ENCODE measurements around the gene GPR137C.
"Not testable (repeated sequence)": the region's sequence is repeated elsewhere in the genome, so short reads cannot be mapped to it uniquely, and the experiment has no call there.

The GPR137C gene

GRCh38 chr14:52552063-52552988 is at the start of gene GPR137C, which contains the start of gene TXNDC16:
Gene GPR137C, plus strand, starts transcription at chr14:52552836. Its CDS starts 312 bp downstream, at chr14:52553148.
Gene TXNDC16, minus strand, starts transcription at chr14:52552505. Its CDS starts 8,948 bp downstream, at chr14:52543557.
- DNase-seq = peak; percentile 99

DNA sequence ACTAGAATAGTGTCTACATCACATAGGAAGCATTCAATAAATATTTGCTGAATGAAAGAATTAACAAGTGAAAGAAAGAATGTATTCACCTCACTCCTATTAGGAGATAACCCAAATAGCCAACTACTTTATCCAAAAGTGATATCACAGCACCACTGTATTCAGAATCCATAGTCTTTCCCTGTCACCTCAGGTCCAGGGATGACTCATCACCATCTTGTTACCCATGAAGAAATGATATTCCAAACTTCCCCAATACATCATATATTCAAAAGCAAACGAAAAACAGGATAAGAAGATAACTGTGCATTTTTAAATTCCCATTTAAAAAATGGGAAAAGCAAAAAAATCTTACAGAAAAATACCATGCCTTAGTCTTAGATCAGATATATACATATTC is 39.4 kb upstream of the GPR137C start:
- no peak for DNase-seq

DNA sequence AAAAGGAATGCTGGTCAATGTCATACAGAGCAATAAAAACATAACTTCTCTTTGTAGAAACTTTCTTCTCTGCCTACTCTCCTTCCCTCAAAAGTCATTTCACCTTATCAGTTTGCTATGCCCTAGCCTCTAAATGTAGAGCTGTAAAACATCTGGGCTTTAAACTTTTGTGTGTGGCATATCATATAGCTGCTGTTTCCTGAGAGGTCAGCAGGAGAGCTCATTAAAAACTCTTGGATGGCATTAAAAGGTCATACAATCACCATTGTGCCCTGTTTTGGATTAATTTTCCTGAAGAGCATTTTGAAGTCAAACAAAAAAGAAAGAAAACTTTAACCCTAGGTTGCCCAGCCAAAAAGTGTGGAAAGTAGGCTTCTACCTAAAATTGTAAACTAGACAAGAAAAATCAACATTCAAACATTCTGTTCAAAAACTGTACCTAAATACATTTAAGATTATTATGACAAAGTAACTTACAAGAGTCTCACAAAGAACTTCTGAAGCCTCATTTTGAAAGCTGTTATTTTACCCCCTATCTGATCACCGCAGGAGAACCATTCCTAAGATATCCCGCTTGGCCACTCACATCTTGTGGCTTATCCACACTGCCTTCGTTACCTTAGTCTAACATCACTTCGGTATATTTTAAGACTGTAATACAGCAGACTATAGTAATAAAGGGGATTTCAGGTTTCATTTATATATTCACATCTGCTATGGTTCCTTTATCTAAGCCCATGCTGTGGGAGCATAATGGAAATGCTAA is 38.4 kb upstream of the GPR137C start:
- no peak for DNase-seq

- no peak for DNase-seq
These were observed 30.6 kb upstream of the GPR137C start for GRCh38 chr14:52522033-52522432.

DNA sequence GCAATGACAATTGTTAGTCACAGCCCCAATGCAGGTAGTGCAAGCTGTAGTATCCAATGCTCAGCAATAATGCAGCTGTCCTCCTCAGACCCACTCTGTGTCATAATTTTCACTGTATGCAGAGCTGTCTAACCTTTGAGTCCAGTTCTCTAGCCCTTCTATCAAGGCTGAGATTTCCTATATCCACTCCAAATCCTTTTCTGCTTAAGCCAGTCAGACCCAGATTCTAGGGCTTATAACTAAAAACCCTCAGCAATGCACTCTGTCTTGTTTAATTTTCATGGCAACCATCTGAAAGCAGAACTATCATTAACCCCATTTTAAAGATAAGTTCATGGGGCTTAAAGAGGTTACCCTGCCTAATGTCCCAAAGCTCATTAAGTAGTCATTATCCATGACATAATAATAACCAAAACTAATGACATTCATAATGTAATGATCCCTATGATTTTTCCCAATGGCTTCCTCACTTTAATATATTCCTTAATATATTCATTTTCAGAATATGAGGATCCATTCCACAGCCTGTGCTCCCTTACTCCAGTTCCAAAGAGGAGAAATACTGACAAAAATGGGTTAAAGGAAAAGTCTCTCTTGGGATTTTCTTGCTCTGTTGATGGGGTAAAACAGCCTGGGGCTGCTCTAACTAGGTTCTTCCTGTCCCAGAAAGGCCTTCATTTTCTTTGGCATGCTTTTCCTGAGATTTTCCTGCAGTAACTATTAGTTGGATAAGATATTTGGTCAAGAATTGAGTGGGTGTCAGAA is 29.9 kb upstream of the GPR137C start:
- no peak for DNase-seq

DNA sequence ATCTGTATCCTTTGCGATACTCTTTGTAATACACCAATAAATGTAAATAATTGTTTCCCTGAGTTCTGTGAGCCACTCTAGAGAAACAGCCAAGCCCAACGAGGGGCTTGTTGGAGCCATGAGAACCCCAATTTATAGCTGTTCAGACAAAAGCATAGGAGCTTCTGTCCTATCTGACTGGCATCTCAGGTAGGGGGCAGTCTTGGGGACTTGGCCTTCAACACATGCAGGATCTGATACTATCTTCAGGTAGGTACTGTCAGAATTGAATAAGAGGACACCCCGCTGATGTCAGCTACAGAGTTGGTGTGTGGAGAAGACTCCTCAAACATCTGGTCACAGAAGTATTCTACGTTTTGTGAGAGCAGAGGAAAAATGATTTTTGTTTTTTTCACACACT is 25.6 kb upstream of the GPR137C start:
- DNase-seq = no peak

DNA sequence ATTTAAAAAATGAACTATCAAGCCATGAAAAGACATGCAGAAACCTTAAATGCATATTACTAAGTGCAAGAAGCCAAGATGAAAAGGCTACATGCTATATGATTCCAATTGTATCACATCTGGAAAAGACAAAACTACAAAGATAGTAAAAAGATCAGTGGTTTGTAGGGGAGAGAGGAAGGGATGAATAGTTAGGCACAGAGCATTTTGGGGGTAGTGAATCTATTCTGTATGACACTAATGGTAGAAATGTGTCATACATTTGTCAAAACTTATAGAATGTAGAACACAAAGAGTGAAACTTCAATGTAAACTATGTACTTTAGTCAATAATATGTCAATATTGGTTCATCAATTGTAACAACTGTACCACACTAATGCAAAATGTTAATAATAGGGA is 21.2 kb upstream of the GPR137C start:
- DNase-seq = no peak

GRCh38 chr14:52536269-52536668 is 16.4 kb upstream of the GPR137C start:
- no peak for DNase-seq

DNA sequence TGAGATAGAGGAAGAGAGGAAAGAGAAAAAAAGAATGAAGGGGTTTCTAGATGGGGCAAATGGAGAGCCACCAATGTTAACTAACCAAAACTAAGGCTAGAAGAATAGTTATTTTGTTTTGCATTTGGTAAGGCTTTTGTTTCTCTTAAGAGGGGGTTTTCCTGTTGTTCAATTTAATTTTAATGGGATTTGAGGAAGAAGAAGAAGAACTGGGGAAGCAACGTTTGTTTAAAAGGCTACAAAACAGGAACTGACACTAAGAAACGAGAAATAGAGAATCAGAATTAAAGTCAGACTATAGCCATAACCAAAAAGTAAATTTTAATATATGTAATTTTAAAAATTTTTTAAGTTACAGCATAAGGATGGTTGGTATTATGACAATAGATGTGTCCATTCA is 14.0 kb upstream of the GPR137C start:
- DNase-seq = no peak

GRCh38 chr14:52545584-52546317 is 6.9 kb upstream of the GPR137C start:
- no peak for DNase-seq

DNA sequence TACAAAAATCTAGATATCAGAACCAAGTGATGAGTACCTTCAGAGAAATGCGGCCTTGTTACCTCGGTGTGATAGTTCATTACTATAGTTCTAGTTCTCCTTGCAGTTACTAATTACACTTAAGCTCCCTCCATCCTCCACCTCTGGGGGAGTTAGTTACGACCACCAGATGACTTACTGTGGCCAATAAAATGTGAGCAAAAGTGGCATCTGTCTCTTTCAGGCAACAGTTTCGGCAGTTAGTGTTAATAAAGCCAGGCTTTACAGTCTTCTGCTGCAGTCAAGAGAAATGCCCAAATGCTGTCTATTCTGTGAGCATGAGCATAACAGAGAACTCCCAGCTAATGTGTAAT is 6.3 kb upstream of the GPR137C start:
- no peak for DNase-seq

- no peak for DNase-seq
These were observed 5.6 kb upstream of the GPR137C start for GRCh38 chr14:52547027-52547426.

DNA sequence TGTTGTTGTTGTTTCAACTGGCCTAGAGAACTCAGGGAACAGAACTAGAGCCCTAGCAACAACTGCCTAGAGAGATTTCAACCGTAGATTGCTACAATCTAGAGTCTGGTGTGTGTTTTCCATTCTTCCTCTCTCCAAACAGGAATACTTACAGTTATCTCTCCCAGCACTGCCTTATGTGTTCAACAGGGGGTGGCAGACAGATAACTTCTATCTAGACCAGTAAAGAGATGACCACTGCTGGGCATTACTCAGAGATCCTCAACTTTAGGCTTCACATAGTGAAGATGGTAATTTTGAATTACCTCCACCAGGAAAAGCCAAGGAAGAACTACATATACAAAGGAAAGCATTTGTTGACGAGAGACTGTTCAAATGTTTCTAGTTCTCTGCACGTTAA is 5.1 kb upstream of the GPR137C start:
- DNase-seq = no peak

- no peak for DNase-seq
These were observed 2.0 kb upstream of the GPR137C start for GRCh38 chr14:52550661-52551060.

DNA sequence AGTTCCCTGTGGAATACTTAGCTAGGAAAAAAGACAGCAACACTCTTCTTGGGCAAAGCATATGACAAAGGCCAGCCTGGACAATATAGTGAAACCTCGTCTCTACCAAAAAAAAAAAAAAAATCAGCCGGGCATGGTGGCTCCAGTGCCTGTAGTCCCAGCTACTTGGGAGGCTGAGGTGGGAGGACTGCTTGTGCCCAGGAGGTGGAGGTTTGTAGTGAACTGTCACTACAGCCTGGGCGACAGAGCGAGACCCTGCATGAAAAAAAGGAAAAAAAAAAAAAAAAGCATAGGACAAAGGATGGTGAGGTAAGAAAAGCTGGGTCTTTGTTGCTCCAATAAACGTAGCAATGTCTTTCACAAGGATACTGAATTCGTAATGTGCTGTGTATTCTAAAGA is 1.4 kb upstream of the GPR137C start:
- no peak for DNase-seq

DNA sequence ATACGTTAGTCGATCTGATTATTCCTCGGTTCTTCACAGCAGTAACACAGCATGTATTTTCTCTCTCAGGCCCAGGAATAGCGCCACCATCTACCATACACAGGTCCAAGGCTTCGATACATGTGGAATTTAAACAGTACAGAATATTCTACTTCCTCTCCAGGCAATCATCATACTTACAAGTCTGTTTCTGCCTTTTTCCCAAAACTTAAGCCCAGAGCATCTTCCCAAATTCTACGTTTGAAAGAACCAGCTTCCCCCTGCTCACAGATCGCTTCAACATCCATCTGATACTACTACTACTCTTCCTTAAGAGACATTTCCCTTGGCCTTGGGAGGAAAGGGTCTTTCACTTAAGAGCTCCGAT is 957 bp upstream of the GPR137C start:
- peak in 1 of 2 donors; percentile 22 for DNase-seq

DNA sequence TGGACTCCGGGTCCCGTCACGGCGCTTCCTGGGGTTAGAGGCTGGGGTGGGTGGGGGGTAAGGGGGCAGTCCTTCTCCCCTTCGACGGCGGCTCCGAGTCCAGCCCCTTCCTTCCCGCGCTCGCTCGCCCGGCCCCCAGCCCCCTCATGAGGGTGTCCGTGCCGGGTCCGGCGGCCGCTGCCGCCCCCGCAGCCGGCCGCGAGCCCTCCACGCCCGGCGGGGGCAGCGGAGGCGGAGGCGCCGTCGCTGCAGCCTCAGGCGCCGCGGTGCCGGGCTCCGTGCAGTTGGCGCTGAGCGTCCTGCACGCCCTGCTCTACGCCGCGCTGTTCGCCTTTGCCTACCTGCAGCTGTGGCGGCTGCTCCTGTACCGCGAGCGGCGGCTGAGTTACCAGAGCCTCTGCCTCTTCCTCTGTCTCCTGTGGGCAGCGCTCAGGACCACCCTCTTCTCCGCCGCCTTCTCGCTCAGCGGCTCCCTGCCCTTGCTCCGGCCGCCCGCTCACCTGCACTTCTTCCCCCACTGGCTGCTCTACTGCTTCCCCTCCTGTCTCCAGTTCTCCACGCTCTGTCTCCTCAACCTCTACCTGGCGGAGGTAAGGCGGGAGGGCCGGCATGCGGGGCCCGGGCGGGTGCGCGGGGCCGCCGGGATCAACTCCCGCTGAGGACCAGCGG is 500 bp downstream of the GPR137C start:
- DNase-seq = peak in 1 of 2 donors; percentile 31

DNA sequence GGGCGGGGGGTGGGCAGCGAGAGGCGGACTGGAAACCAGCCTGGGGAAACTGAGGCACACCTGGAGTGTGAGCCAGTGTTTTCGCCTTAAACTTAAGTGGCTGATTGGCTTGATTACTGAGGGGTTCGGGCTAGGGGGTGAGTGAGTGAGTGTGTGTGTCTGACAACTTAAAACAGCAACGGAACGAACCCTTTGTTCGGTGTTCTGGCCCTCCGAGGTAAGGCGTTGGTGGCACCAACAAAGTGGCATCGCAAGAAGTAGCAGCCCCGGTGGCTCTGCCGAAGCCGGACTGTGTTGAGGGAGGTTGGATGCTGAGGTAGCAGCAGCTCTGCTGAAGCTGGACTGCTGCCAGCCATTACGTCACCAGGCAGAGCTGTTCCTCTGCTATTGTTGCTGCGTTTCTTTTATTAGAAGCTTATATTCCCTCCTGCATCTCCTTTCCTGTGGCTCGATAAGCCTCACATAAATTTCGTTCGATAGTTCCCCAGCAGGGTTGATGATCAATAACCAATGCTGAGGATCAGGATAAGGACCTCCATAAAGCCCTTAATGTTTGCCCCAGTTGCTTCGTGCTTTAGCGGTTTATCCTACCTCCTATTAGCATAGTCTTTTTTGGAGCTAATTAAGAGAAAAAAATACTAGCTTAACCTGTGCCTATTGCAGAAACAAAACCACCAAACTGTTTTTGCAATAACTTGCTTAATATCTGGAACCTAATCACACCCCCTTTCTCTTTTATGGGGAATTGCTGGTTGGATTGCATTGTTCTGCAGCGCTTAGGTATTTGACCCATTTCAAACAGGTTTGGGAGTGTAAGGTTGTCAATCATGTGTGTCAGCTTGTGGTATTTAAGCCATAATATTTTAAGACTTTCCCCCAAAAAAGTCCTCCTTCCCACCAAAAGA is 1.3 kb downstream of the GPR137C start:
- DNase-seq = peak; percentile 83 to 87

GRCh38 chr14:52558688-52559087 is 6.1 kb downstream of the GPR137C start:
- DNase-seq = no peak

- no peak for DNase-seq
These were observed 10.5 kb downstream of the GPR137C start for GRCh38 chr14:52563120-52563519.

DNA sequence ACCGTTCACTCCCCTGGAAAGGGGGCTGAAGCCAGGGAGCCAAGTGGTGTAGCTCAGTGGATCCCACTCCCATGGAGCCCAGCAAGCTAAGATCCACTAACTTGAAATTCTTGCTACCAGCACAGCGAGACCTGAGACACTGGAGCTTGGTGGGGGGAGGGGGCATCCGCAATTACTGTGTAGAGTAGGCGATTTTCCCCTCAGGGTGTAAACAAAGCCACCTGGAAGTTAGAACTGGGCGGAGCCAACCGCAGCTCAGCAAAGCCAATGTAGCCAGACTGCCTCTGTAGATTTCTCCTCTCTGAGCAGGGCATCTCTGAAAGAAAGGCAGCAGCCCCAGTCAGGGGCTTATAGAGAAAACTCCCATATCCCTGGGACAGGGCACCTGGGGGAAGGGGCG is 15.8 kb downstream of the GPR137C start:
- not testable (repeated sequence) for DNase-seq

All from CD4-positive, alpha-beta T cell treated with Interleukin-1 beta for 1 hour (primary cell).